Neural progenitor cell (in vitro differentiated cells): ENCODE results near the gene TLR8. TPM values are rescaled to one million over a fixed set of nuclear protein-coding genes. Genes with fewer than 3 reads are reported as not detected.

Experiments
- DNase-seq: peaks from one replicate; pipeline ENCODE4 v3.0.0-alpha.2; 2016; ENCODE audit warnings: low spot score
- H2AFZ ChIP-seq: fragments of 200-600 bp; sonication (generic); replicated peaks from 2 replicates; pipeline ENCODE4 v1.6.1; 2016; ENCODE audit warnings: antibody characterized with exemption
- H3F3A ChIP-seq: fragments of 200-600 bp; sonication (generic); 2 replicates; pipeline ENCODE4 v1.6.1; 2016; ENCODE audit warnings: antibody characterized with exemption, low read depth
- H3K27ac ChIP-seq: fragments of 200-600 bp; sonication (generic); 2 replicates; pipeline ENCODE4 v1.5.1; 2016; ENCODE audit warnings: mild to moderate bottlenecking
- H3K27me3 ChIP-seq: fragments of 200-600 bp; sonication (generic); 2 replicates; pipeline ENCODE4 v1.6.1; 2016; ENCODE audit warnings: mild to moderate bottlenecking, moderate library complexity
- H3K36me3 ChIP-seq: fragments of 200-600 bp; sonication (generic); 2 replicates; pipeline ENCODE4 v1.5.1; 2016
- H3K4me1 ChIP-seq: fragments of 200-600 bp; sonication (generic); 2 replicates; pipeline ENCODE4 v1.6.1; 2016; ENCODE audit warnings: mixed run types
- H3K4me2 ChIP-seq: fragments of 200-600 bp; sonication (generic); 2 replicates; pipeline ENCODE4 v1.6.1; 2016
- H3K4me3 ChIP-seq: fragments of 200-600 bp; sonication (generic); 2 replicates; pipeline ENCODE4 v1.5.1; 2016
- H3K79me2 ChIP-seq: fragments of 200-600 bp; sonication (generic); 2 replicates; pipeline ENCODE4 v1.6.1; 2016; ENCODE audit warnings: low read depth
- H3K9ac ChIP-seq: fragments of 200-600 bp; sonication (generic); 2 replicates; pipeline ENCODE4 v1.6.1; 2016
- H3K9me3 ChIP-seq: fragments of 200-600 bp; sonication (generic); 2 replicates; pipeline ENCODE4 v1.5.1; 2016; ENCODE audit warnings: low read depth
- H4K20me1 ChIP-seq: fragments of 200-600 bp; sonication (generic); 2 replicates; pipeline ENCODE4 v1.6.1; 2016; ENCODE audit warnings: low read depth
- H3K27ac Mint-ChIP-seq: 3 replicates; pipeline ENCODE4 v1.8.0; 2021; ENCODE audit warnings: mixed read lengths
- H3K27me3 Mint-ChIP-seq: 2 replicates; pipeline ENCODE4 v1.8.0; 2022; ENCODE audit warnings: low read depth, mild to moderate bottlenecking, inconsistent platforms, moderate library complexity, mixed read lengths; ENCODE audit not compliant: insufficient read depth
- H3K36me3 Mint-ChIP-seq: 3 replicates; pipeline ENCODE4 v1.8.0; 2021; ENCODE audit warnings: mixed read lengths
- H3K4me1 Mint-ChIP-seq: 3 replicates; pipeline ENCODE4 v1.8.0; 2021; ENCODE audit warnings: mixed read lengths
- H3K4me3 Mint-ChIP-seq: 3 replicates; pipeline ENCODE4 v1.8.0; 2021; ENCODE audit warnings: mild to moderate bottlenecking, moderate library complexity, mixed read lengths
- H3K9me3 Mint-ChIP-seq: 3 replicates; pipeline ENCODE4 v1.8.0; 2020; ENCODE audit warnings: mixed read lengths
- CTCF ChIP-seq: fragments of 200-600 bp; sonication (generic); IDR thresholded peaks from 2 replicates; pipeline ENCODE4 v1.5.1; 2017; ENCODE audit warnings: antibody characterized with exemption, mild to moderate bottlenecking
- EZH2 ChIP-seq: fragments of 200-600 bp; sonication (generic); IDR thresholded peaks from 2 replicates; pipeline ENCODE4 v1.6.1; 2017; ENCODE audit warnings: antibody characterized with exemption, mild to moderate bottlenecking, moderate library complexity
- EZH2phosphoT487 ChIP-seq: fragments of 200-600 bp; sonication (generic); IDR thresholded peaks from 2 replicates; pipeline ENCODE4 v1.6.1; 2017; ENCODE audit warnings: antibody characterized with exemption
- total RNA-seq: library from RNA; depleted of rRNA; stranded (reverse); fragments of >200 nt; gene quantifications from 2 replicates; pipeline ENCODE4 v1.2.3, GENCODE V29; 2015; ENCODE audit warnings: low replicate concordance

TLR8 gene
- total RNA-seq, result not detected in 2 replicates

GRCh38 chrX:12906046-12906761 is at the start of gene TLR8:
TSS of gene TLR8 (plus strand) at chrX:12906620. CDS start at chrX:12906707, 87 bp downstream.
- Mint-ChIP-seq H3K27ac (no peak within 1 kb of the TSS), H3K36me3 (no peaks in the 10 kb centered on the region), H3K9me3 (no peaks in the 10 kb centered on the region), H3K27me3 (no peaks in the 10 kb centered on the region), H3K4me3 (no peak within 1 kb of the TSS), H3K4me1 (no peaks in the 10 kb centered on the region)
- H3F3A ChIP-seq, result no peaks in the 10 kb centered on the region
- H3K27ac ChIP-seq, result no peak within 1 kb of the TSS
- H3K9me3 ChIP-seq, result no peaks in the 10 kb centered on the region
- H3K36me3 ChIP-seq, result no peaks in the 10 kb centered on the region
- no peak within 1 kb of the TSS for H2AFZ ChIP-seq
- no peaks in the 10 kb centered on the region for H4K20me1 ChIP-seq
- TF ChIP-seq CTCF (no peak), EZH2 (no peak), EZH2phosphoT487 (no peak)
- H3K9ac ChIP-seq, result no peak within 1 kb of the TSS
- no peaks in the 10 kb centered on the region for H3K27me3 ChIP-seq
- no peak within 1 kb of the TSS for H3K4me2 ChIP-seq
- no peak within 1 kb of the TSS for H3K4me3 ChIP-seq
- DNase-seq, result no peak
- H3K4me1 ChIP-seq, result no peaks in the 10 kb centered on the region
- no peaks in the 10 kb centered on the region for H3K79me2 ChIP-seq

DNA sequence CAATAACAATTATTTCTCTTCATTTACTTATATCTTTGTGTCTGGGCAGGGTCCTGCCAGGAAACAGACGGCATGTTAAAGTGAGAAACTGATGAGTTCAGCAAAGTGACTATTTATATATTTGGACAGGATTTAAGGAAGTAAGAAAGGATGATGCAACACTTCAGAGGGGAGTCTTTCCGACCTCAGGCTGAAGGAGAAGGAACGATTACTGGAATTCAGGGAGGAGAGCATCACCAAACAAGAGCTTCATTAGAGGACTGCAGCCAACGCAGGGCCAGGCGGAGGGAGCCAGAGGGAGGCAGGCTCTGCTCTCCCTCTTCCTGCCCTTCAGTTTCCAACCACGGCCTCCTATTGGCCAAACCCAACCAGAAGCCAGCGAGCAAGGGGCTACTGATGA is 41.1 kb upstream of the TLR8 start:
- Histone ChIP-seq H3K27ac (no peak overlapping the region), H3K27me3 (no peaks in the 10 kb centered on the region), H3F3A (no peaks in the 10 kb centered on the region), H3K36me3 (no peaks in the 10 kb centered on the region), H2AFZ (no peak overlapping the region), H3K4me2 (no peak overlapping the region), H3K4me1 (no peaks in the 10 kb centered on the region), H3K9ac (no peak overlapping the region), H4K20me1 (no peaks in the 10 kb centered on the region), H3K4me3 (no peak overlapping the region), H3K79me2 (no peaks in the 10 kb centered on the region), H3K9me3 (peaks cover 4% of the 10 kb centered on the region)
- Mint-ChIP-seq H3K4me3 (no peak overlapping the region), H3K36me3 (no peaks in the 10 kb centered on the region), H3K27ac (no peak overlapping the region), H3K4me1 (no peaks in the 10 kb centered on the region), H3K27me3 (no peaks in the 10 kb centered on the region), H3K9me3 (peaks cover 15% of the 10 kb centered on the region)
- no peak for DNase-seq
- no peak for TF ChIP-seq EZH2
- no peak for TF ChIP-seq CTCF
- TF ChIP-seq EZH2phosphoT487, result no peak

GRCh38 chrX:12866451-12867377 is 39.7 kb upstream of the TLR8 start, which contains the start of gene TLR7:
TSS of gene TLR7 (plus strand) at chrX:12867072. CDS start at chrX:12867579, 507 bp downstream.
- no peak within 1 kb of the TSS for H3K9ac ChIP-seq
- H3K4me1 ChIP-seq, result no peaks in the 10 kb centered on the region
- no peaks in the 10 kb centered on the region for H3K27me3 Mint-ChIP-seq
- H3K27me3 ChIP-seq, result no peaks in the 10 kb centered on the region
- no peak within 1 kb of the TSS for H2AFZ ChIP-seq
- DNase-seq, result no peak
- H3K4me3 ChIP-seq, result no peak within 1 kb of the TSS
- H3K9me3 ChIP-seq, result peaks cover 4% of the 10 kb centered on the region
- H3K27ac Mint-ChIP-seq, result no peak within 1 kb of the TSS
- H3F3A ChIP-seq, result no peaks in the 10 kb centered on the region
- H4K20me1 ChIP-seq, result no peaks in the 10 kb centered on the region
- no peaks in the 10 kb centered on the region for H3K36me3 ChIP-seq
- no peaks in the 10 kb centered on the region for H3K36me3 Mint-ChIP-seq
- no peak within 1 kb of the TSS for H3K4me3 Mint-ChIP-seq
- H3K4me1 Mint-ChIP-seq, result no peaks in the 10 kb centered on the region
- no peak within 1 kb of the TSS for H3K27ac ChIP-seq
- no peaks in the 10 kb centered on the region for H3K79me2 ChIP-seq
- H3K9me3 Mint-ChIP-seq, result peaks cover 15% of the 10 kb centered on the region
- TF ChIP-seq EZH2phosphoT487, result no peak
- no peak for TF ChIP-seq EZH2
- TF ChIP-seq CTCF, result no peak
- no peak within 1 kb of the TSS for H3K4me2 ChIP-seq
